Measurements from ENCODE around the gene ACTN1. TPM values are rescaled to one million over a fixed set of nuclear protein-coding genes. Genes with fewer than 3 reads are reported as not detected.

Gene ACTN1
- total and polyA plus RNA-seq, 3 donors from 2014 or later, result 51.0 to 82.3 (median 69.5) TPM

DNA sequence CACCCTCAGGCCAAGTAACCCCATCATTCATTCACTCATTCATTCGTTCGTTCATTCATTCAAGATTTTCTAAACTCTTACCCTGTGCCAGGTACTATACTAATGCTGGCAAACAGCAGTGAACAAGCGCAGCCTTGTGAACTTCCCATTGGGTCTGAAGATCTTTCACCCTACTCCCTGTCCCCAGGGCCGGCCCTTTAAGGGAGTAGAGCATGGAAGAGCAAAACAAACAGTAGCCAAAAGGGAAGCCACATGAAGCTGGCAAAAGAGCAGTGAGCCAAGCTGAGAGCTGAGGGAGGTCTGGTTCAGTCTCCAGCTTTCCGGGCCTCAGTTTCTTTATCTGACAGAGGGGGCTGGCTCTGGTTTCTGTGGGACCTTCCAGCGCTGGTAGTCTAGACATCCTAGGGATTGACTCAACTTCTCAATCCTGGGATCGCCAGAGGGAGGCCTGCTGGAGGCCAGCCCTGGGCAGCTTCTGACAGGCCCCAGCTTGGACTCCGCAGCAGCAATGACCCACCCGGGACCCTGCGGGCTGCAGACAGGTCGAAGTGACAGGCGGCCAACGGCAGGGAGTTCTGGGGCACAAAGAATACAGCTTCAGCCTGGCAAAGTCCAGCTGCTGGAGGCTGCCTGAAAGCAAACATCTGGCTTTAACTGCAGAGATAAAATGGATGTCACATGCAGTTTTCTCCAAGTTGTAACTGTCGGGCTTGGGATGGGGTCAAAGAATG, 27.1 kb downstream of the ACTN1 start:
- DNase-seq, result no peak

DNA sequence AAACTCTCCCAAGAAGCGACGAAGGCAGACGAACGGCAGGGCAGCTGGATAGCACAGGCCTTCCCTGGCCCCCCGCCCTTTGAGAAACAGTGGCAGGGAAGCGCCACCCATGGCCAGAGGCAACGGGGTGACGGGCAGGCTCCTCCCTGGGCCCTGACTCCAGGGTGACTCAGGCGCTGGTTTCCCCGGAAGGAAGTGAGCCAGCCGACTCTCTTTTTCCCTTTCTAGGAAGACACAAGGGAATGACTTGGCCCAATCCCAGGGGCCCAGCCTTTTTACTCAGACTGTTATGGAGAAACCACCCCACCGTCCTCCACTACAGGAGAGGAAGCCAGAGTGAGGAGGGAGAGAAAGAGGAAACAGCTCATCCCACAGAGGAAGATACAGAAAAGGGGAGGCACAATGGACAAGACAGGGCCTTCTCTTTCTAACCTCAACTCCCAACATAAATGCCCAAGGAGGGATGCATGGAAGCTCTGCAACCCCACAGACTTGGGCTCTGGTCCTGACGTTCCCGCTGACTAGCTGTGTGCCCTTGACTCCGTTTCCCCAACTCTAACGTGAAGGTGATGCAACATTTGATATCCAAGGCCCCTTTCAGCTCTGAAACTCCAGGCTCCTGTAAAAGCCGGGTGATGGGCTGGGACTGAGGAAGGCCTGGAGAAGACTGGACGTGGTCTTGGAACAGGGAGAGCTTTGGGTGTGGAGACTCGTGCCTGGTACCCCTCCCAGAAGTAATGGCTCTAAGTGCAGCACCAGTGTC, 27.9 kb downstream of the ACTN1 start:
- Histone ChIP-seq H3K4me3 (no peak overlapping the region), H3K4me1 (peaks cover 66% of the 10 kb centered on the region), H3K9me3 (no peaks in the 10 kb centered on the region), H3K27ac (peak overlapping the region; percentile 39 to 78), H3K27me3 (no peaks in the 10 kb centered on the region), H3K36me3 (ENCODE audit: low read depth, missing control alignments) (no peaks in the 10 kb centered on the region)
- peak; percentile 86 for DNase-seq
- WGBS, 2 donors, result 54 to 62% methylated on average over 19 of the region's 19 CpGs
- TF ChIP-seq POLR2A (IDR thresholded peaks at IDR 0.05) (no peak), CTCF (IDR thresholded peaks at IDR 0.05) (no peak)
- intact Hi-C loops (cut with DNase I; ENCODE audit: low total_unique reads), result no loop called here

More for the DNA sequence above, 27.1 kb downstream of the ACTN1 start:
- Histone ChIP-seq H3K4me1 (peaks cover 69% of the 10 kb centered on the region), H3K9me3 (no peaks in the 10 kb centered on the region), H3K27ac (peak overlapping the region; percentile 52 to 78), H3K27me3 (no peaks in the 10 kb centered on the region), H3K36me3 (ENCODE audit: low read depth, missing control alignments) (no peaks in the 10 kb centered on the region), H3K4me3 (no peak overlapping the region)
- intact Hi-C loops (cut with DNase I; ENCODE audit: low total_unique reads), result no loop called here
- TF ChIP-seq POLR2A (IDR thresholded peaks at IDR 0.05) (no peak), CTCF (IDR thresholded peaks at IDR 0.05) (no peak)
- 60 to 63% methylated on average over 8 to 14 of the region's 14 CpGs for WGBS, 2 donors

DNA sequence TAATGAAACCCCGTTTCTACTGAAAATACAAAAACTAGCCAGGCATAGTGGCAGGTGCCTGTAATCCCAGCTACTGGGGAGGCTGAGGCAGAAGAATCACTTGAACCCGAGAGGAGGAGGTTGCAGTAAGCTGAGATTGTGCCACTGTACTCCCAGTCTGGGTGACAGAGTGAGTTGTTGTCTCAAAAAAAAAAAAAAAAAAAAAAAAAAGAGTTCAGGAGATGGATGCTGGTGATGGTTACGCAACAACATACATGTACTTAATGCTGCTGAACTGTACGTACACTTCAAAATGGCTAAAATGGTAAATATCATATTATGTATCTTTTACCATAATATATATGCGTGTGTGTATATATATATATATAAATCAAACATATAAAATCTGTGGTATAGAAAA, 29.0 kb downstream of the ACTN1 start:
- Histone ChIP-seq H3K27ac (no peak overlapping the region), H3K9me3 (no peaks in the 10 kb centered on the region), H3K27me3 (no peaks in the 10 kb centered on the region), H3K4me3 (no peak overlapping the region), H3K36me3 (ENCODE audit: low read depth, missing control alignments) (no peaks in the 10 kb centered on the region), H3K4me1 (peaks cover 64% of the 10 kb centered on the region)
- 75 to 84% methylated on average over 5 of the region's 5 CpGs for WGBS, 2 donors
- no peak for DNase-seq
- intact Hi-C loops (cut with DNase I; ENCODE audit: low total_unique reads), result no loop called here
- TF ChIP-seq POLR2A (IDR thresholded peaks at IDR 0.05) (no peak), CTCF (IDR thresholded peaks at IDR 0.05) (no peak)

- Histone ChIP-seq H3K4me3 (no peak overlapping the region), H3K4me1 (peaks cover 59% of the 10 kb centered on the region)
- DNase-seq, result no peak
These were observed 29.5 kb downstream of the ACTN1 start for GRCh38 chr14:68949601-68949965.

More at GRCh38 chr14:68949601-68949965, 29.5 kb downstream of the ACTN1 start:
- intact Hi-C loops (cut with DNase I; ENCODE audit: low total_unique reads), result no loop called here
- H3K27me3 ChIP-seq, result no peaks in the 10 kb centered on the region
- peak overlapping the region; percentile 51 to 72 for H3K27ac ChIP-seq
- TF ChIP-seq CTCF (IDR thresholded peaks at IDR 0.05) (no peak), POLR2A (IDR thresholded peaks at IDR 0.05) (no peak)
- H3K36me3 ChIP-seq (ENCODE audit: low read depth, missing control alignments), result no peaks in the 10 kb centered on the region
- 73 to 76% methylated on average over 2 of the region's 2 CpGs for WGBS, 2 donors
- H3K9me3 ChIP-seq, result no peaks in the 10 kb centered on the region
